Activated effector memory CD4-positive, alpha-beta T cell treated with anti-CD3 and anti-CD28 coated beads, Interleukin-2, amount 50 U/mL, for 16 hours (primary cell): ENCODE data around the gene RUNDC3A.

ENCODE experiments used
- DNase-seq: peaks from one replicate; pipeline ENCODE4 v3.0.0-alpha.2; 2020

Gene RUNDC3A

DNA sequence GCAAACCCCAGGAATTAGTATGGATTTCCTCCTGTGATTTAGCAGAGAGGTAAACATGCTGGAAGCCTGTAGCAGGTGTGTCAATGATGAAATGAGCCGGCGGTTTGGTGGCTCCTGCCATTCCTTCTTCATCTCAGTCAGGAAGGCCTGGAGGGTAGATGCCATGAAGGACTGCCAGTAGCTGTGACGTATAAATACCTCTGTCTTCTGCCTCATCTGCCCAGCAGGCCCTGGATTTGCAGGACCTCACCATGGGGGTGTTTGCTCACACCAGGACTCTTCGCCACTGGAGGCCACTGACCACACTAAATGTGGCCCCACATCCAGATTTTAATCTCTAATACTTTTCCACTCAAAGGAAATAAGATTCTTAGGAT is 24.4 kb upstream of the RUNDC3A start:
- DNase-seq, result no peak

DNA sequence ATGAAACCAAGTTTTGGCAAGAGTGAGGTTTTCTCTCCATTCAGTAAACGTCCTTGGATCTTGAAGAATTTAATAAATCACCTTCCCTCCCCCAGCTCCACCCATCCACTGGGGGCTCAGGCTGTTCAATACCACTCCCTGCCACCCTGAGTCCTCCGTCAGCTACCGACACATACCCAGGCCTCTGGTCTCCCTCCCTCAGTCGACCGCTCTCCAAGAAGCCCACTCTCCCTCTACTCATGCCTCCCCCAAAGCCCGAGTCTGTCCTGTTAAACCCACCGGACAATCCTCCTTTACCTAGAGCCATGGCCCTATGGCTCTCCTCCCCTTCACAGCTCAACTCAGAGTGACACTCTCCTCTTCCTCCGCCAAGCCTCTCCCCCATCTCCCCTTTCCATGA is 20.8 kb upstream of the RUNDC3A start:
- DNase-seq, result no peak

DNA sequence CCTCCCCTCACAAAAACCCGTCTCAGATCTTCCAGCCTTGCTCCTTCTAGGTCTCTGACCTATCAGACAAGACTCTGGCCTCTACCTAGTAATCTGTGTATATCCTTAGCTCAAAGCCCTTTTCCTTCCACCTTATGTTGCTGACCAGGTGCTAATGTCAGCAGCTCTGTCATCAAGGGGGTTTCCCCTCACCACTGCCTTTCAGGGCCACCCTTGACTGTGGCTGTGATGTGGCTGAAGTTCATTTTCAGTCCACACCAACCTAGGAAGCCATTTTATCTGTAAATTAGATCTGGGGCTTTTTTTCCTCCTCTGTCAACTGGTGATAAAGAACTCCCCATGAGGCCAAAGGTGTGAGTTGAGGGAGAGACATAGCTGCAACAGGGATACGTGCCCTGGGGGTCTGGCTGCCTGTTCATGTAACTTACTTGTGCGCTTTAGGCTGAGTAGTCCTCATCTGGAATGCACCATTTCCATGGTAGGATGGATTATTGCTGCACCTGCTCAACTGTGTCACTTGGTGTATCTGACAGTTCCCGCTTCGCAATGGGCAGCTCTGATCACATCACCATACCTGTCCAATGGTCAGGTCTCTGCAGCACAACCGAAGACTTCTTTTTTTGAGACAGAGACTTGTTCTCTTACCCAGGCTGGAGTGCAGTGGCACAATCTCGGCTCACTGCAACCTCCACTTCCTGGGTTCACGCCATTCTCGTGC is 14.7 kb upstream of the RUNDC3A start:
- no peak for DNase-seq

DNA sequence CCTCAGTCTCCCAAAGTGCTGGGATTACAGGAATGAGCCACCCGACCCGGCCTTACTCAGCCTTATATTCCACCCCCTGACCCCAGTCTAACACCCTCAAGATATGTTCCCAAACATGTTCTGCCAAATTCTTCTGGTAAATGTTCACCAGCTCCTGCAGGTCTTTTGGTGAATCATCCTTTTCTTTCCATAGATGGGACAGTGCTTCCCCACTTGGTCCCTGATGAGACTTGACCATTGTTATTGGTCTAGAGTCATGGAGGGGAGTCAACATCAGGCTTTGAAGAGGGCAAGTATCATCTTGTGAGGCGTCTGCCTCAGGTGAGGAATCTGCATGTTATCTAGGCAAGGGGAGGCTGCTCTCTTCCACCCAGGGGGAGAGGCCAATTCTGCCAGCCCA is 10.4 kb upstream of the RUNDC3A start:
- no peak for DNase-seq

DNA sequence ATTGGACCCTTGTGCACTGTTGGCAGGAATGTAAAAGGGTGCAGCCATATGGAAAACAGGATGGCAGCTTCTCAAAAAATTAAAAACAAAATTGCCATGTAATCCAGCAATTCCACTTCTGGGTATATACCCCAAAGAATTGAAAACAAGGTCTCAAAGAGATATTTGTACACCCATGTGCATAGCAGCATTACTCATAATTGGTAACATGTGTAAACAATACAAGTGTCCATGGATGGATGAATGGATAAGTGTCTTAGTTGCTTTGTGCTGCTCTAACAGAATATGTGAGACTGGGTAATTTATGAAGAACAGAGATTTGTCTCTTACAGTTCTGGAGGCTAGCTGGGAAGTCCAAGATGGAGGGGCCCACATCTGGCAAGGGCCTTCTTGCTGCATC is 3.8 kb upstream of the RUNDC3A start:
- DNase-seq, result no peak

DNA sequence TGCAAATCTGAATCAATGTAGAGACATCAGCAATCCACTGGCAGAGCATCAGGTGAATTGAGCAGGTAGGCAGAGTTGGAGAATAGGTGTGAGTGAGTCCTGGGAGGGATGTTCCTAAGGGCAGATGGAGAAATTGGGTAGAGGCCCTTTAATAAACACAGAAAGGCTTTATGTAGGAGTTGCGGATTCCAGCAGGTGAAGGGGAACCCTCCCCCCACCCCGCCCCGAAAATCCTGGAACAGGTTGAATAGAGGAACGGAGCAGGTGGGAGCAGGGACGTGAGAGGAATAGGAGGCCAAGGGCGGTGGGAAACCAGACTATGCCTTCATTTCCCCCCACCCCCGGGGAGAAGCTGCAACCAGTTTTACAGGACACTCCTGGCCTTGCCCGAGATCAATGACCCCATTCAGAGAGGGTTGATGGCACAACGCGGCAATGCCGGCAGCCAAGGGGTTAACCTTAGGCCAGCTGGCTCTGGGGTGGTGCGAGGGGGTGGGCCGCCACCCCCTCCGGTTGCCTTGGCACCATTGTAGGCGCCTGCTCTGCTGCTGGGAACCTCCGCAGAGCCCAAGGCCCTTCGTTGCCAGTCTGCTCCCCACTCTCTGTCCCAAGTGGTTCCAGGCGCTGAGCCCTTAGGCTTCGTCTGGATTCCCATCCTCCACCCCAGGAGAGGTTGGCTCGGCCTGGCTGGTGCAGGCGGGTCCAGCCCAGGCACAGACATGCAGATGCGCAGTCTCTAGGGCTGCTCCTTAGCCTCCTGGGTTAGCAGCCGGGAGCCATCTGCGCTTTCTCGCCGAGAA is 814 bp upstream of the RUNDC3A start:
- no peak for DNase-seq

DNA sequence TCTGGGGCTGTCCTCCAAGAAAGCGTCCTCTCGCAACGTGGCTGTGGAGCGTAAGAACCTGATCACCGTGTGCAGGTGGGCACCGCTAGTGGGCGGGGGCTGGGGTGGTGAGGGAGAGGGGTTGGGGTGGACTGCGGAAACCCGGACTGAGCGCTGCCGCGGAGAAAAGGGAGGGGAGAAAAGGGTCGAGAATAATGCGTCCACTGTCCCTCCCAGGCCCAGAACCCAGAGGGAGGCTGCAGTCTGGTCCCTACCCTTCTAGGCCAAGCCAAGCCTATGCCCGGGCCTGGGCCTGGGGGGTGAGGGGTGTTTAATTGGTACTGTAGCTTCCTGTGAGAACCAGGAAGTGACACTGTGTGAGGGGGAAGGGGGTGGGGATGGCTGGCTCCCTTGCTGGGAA is 464 bp downstream of the RUNDC3A start:
- no peak for DNase-seq

DNA sequence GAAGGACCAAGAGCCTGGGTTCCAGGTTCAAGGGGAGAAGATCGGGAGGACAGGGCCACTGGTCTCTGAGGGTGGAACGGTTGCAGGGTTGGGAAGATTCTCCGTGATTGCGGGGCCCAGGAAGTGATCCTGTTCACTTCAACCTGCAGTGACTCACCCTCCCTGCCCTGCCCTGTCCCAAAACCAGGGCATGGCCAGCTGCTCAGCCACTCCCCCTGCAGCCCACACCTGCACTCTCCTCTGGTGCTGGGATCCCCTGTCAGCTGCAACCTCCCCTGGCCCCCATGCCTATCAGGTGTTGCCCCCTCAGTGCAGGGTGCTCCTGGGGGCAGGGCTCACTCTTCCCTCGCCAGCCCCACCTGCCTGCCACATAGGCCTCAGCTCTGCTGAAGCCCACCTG is 1.1 kb downstream of the RUNDC3A start:
- no peak for DNase-seq

DNA sequence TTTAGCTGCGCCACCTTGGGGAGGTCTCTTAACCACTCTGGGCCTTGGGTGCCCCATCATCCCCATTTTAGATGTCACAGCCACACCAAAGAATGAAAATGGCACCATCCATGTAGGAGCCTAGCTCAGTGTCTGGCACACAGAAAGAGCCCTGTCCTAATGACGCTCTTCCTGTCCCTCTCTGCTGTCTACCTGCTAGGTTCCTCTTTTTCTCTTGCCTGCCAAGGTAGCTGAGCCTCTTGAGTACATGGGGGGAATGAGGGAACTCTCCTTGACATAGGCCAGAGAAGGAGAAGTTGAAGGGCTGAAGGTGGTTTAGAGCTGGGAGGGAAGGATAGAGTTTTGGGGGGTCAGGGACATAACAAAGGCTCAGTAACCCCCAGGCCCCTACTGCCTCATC is 1.8 kb downstream of the RUNDC3A start:
- no peak for DNase-seq

DNA sequence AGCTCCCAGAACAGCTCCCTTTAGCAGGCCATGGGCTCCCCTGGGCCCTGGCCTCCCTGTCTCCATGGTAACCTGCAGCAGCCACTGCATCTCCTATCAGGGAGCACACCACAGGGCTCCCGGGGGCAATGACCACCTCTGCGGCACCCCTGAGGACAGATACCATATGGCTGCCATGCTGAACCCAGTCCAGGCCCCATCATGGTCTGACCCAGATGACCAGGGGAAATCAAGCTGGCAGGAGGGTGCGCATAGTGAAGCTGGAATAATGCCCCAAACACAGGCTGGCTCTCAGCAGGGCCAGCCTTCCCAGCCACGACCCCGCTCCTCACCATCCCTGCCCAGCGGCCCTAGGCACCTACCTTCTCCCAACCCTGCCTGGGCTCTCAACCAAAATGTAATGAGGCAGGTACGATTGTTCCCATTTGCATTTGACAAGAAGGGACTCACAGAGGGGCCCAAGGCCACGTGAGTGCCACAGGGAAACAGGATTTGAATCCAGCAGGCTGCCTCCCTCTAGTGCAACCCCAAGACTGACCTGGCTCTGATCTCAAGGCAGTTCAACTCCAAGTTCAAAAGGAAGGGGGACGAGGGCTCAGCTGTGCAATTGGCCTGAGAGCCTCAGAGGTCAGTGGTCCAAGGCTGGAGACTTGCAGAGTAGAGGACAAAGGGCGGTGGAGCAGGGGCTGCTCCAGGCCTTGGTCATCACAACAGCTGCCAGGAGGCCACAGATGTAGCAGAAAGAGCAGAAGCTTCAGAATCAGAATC is 2.4 kb downstream of the RUNDC3A start:
- no peak for DNase-seq

DNA sequence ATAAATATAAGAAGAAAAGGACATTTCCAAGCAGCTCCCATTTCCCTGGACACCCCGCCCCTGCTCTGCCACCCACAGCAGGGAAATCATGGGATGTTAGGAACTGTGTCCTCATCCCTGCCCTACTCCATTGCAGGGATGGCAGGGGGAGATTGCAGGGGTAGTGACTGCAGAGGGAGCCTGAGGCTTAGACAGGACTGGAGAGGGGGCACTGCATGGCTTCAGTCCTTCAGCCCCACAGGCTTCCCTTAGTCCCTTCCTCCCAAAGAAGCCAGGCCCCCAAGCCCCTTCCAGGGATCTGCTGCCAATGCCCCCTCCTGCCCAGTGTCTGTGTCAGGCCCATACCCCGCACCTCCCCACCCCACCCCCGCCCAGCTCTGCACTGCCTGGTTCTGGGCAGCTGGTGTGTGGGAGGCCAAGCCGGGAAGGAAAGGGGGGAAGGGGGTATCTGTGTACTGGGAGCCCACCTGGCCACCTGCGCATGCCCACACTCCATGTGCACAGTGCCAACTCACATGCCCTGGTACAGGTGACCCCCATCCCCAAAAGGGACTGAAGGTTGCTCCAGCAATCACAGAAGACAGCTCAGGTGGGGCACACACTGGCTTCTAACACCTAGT is 3.3 kb downstream of the RUNDC3A start:
- DNase-seq, result no peak

DNA sequence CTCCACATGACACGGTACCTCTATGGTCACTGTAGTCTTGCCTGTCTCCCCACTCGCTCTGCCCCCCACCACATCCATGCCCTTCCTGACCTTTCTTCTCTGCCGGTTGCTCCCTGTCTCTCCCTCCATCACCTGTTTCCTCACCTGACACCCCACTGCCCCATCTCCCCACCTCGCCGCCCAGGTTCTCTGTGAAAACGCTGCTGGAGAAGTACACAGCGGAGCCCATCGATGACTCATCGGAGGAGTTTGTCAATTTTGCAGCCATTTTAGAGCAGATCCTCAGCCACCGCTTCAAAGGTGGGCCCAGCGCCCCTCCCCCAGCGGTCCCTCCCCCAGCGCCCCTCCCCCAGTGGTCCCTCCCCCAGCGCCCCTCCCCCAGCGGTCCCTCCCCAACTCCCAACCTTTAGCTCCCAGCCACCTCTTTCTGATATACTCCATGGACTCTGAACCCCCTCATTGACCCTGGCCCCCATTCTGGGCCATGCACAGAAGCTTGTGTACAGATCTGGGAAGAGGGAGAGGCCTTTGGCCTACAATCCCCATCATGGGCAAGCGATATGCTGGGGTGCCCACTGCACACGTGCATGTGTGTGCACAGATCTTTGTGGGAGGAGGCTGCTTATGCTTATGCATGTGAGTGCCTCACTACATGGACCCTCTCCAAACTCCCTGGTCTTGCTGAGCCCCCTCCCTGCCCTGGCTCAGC is 4.1 kb downstream of the RUNDC3A start:
- DNase-seq, result no peak

DNA sequence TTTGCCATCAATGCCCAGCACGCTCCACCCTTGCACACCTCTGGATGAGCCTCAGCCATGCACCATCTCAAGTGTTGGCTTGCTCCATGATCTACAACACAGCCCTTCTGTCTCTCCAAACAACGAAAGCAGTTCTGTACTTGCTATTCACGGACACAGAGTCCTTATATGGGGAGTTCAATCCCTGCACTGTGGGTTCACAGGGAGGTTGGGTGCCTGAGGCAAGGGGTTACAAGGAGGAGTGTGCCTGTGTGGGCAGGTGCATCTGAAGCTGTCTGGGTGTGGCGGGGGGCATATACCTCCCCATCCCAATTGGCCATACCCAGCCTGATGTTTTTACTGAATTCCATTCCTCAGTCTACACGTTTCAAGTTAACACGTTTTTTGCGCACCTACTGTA is 5.6 kb downstream of the RUNDC3A start:
- no peak for DNase-seq

DNA sequence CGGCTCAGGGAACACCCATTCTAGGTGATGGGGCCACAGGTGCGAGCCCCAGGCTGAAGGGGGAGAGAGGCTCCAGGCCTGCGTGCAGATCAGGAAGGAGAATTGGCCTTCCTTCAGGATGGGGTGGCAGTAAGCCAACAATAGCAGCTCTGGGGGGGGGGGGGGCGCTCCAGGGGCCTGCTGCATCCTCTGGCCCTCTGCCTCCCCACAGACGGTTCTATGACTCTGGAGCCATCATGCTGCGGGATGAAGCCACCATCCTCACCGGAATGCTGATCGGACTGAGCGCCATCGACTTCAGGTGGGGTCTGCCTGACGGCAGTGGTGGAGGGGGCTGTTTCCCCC is 6.1 kb downstream of the RUNDC3A start:
- DNase-seq, result no peak

DNA sequence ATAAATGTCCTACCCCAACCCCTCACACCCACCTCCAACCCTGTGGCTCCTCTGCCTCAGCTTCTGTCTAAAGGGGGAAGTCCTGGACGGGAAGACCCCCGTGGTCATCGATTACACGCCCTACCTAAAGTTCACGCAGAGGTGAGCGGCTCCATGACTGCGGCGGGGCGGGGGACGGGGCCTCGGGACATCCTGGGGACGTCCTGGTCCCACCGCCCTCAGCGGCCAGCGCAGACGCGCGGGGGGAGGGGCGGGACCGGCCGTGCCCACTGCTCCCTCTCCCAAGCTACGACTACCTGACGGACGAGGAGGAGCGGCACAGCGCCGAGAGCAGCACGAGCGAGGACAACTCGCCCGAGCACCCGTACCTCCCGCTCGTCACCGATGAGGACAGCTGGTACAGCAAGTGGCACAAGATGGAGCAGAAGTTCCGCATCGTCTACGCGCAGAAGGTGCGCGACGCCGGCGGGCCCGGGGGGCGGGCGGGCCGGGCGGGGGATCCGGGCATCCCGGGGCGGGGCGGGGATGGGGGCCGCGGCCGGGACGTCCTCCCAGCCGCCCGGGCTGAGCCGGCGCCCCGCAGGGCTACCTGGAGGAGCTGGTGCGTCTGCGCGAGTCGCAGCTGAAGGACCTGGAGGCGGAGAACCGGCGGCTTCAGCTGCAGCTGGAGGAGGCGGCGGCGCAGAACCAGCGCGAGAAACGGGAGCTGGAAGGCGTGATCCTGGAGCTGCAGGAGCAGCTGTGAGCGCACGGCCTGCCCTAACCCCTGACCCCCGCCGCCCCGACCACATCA is 6.7 kb downstream of the RUNDC3A start:
- DNase-seq, result peak; percentile 78

DNA sequence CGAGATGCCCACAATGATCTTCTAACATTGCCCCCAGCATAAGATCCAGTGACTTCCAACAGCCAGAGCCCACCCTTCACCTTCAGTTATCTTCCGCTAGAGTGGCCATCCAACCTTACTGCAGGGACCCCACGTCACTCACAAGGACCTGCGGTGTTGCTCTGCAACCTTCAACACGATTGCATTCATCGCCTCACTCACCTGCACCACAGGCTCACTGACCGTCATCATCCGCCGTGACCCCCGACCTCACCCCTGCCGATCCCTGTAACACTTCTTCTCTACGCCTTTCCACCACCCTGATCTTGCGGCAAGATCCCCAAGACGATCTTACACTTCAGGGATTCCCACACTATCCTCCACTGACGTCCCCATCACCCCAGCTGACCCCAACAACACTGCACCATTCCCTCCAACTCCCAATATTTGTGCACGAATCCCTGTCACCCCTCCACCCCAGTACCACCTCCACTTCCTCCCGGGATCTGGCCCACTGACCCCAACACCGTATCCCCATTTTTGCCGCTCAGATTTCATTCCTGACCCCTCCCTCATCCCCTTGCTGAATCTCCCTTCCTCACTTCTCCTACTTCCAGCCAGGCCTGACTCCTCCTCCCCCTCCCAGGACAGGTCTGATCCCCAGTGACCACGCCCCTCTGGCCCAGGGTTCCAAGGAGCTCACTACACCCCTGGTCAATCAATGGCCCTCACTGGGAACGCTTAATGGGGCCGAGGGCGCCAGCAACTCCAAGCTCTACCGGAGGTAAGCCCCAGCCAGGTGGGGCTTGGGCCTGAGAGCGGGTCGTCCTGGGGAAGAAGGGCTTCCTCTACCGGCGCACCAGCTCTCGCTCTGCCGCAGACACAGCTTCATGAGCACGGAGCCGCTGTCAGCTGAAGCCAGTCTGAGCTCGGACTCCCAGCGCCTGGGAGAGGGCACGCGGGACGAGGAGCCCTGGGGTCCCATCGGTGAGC is 7.6 kb downstream of the RUNDC3A start:
- DNase-seq, result no peak

DNA sequence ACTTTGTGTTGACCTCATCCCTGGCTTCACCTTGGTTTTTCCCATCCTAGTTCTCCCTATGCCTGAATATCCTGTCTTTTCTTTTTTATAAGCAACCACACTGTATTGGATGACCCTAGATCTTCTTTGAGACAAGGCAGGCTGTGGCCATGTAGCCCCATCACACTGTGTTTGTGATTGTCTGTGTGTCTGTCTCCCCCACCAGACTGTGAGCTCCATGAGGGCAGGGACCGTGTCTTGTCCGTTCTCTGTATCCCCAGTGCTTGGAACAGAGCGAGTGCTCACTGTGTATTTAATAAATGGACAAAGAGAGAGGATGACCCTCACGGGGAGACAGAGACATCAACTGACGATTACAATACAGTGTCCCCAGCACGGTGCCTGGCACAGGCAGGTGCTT is 9.1 kb downstream of the RUNDC3A start:
- no peak for DNase-seq

DNA sequence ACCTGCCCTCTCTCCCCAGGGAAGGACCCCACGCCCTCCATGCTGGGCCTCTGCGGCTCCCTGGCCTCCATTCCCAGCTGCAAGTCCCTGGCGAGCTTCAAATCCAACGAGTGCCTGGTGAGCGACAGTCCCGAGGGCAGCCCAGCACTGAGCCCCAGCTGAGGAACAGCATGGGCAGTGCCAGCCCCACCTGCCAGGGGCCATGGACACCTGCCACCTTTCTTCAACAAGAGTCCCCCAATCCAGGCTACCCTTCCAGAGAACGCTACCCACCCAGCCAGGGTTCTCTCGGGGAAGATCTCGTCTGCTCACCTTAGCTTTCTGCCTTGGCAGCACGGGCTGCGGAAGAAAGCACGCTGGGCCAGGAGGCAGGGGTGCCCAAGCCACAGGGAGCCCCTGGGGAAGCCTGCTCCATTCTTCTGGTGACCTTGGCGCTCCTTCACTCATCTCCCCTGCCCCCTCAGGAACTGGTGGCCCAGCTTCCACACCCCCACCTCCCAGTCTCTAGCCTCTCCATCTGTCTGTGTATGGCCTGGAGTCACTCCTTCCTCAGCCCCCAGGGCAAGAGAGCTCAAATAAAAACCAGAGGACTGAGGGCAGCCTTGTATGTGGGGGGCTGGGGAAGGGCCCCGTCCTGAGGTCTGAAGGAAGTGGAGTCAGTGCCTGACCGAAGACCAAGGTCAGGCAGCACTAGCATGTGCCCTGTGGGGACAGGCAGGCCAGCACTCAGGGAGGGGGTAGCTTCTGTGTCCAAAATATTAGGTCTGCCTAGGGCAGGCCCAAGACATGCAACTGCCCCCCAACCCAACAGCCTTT is 9.9 kb downstream of the RUNDC3A start:
- DNase-seq, result no peak

DNA sequence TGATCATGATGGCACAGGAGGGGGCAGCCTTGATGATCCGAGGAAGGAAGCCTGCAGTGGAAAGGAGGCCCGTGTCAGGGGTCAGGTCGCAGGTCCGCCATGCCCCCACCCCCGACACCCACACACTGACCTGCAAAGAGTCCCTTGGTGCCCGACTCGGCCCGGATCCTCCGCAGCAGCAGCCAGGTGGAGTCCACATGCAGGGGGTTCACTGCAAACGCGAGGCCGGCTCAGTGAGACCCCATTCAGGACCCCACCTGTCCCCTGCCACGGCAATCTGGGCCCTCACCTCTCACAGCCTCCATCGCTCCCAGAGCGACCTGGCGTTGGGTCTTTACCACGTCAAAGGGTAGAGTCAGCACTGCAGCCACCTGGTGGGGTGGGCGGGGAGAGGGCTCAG is 11.7 kb downstream of the RUNDC3A start:
- no peak for DNase-seq
